HEK293 (cell line): Measurements from ENCODE around the gene ABHD16A.
A peak's percentile ranks its signal among the peaks of the same experiment; 100 is the strongest.

Experiments
- CTCF ChIA-PET: fragments of 350-600 bp; formaldehyde crosslinking; extraction: SDS; loops from one replicate; lab custom pipeline; 2021; ENCODE audit warnings: antibody characterized with exemption; lab: Yijun Ruan, JAX
- POLR2A ChIA-PET: fragments of 300-600 bp; formaldehyde crosslinking; extraction: SDS; loops from one replicate; lab custom pipeline; 2020; ENCODE audit warnings: antibody characterized with exemption, inconsistent platforms; lab: Yijun Ruan, JAX
- H3K27ac ChIP-seq: fragments of 200-500 bp; sonication (Bioruptor generic); 2 replicates; pipeline ENCODE4 v1.5.1; 2014; ENCODE audit warnings: low read depth, low read length, control low read depth, inconsistent platforms; ENCODE audit errors: extremely low read depth
- H3K36me3 ChIP-seq, 2 experiments: fragments of 200-500 bp in 1 of 2; sonication (Bioruptor generic) in 1 of 2; 1 replicate in 1 of 2; 2 replicates in 1 of 2; pipeline ENCODE4 v1.5.1; 2014 to 2017; ENCODE audit warnings: inconsistent platforms in 2 of 2, low read length in 2 of 2; ENCODE audit not compliant: control insufficient read depth in 2 of 2, insufficient read depth in 1 of 2
- H3K4me1 ChIP-seq: fragments of 200-500 bp; sonication (Bioruptor generic); 2 replicates; pipeline ENCODE4 v1.5.1; 2014; ENCODE audit warnings: mild to moderate bottlenecking, low read length, inconsistent platforms; ENCODE audit not compliant: control insufficient read depth, insufficient read depth
- H3K4me3 ChIP-seq: 2 replicates; pipeline ENCODE4 v1.5.1; 2011; ENCODE audit warnings: low read depth, mild to moderate bottlenecking, control low read depth, low read length, moderate library complexity
- H3K9me3 ChIP-seq: fragments of 200-500 bp; sonication (Bioruptor generic); 2 replicates; pipeline ENCODE4 v1.5.1; 2014; ENCODE audit warnings: low read depth, low read length, inconsistent platforms; ENCODE audit not compliant: control insufficient read depth, insufficient read depth
- GLIS1 ChIP-seq: fragments of 450-650 bp; formaldehyde crosslinking; IDR thresholded peaks from 2 replicates; pipeline ENCODE4 v1.5.1; 2016; ENCODE audit warnings: missing biosample characterization, missing genetic modification characterization
- IKZF3 ChIP-seq: fragments of 450-650 bp; IDR thresholded peaks from 2 replicates; pipeline ENCODE4 v1.5.0; 2018; ENCODE audit warnings: missing biosample characterization, mild to moderate bottlenecking, missing genetic modification characterization, moderate library complexity
- KLF1 ChIP-seq: fragments of 450-650 bp; formaldehyde crosslinking; IDR thresholded peaks from 2 replicates; pipeline ENCODE4 v1.5.1; 2016; ENCODE audit warnings: missing biosample characterization, missing genetic modification characterization
- KLF10 ChIP-seq: fragments of 450-650 bp; IDR thresholded peaks from 2 replicates; pipeline ENCODE4 v1.5.1; 2018; ENCODE audit warnings: missing biosample characterization, mild to moderate bottlenecking, missing genetic modification characterization
- KLF8 ChIP-seq: fragments of 450-650 bp; formaldehyde crosslinking; IDR thresholded peaks from 2 replicates; pipeline ENCODE4 v1.5.1; 2016; ENCODE audit warnings: missing biosample characterization, missing genetic modification characterization
- OSR2 ChIP-seq: fragments of 450-650 bp; formaldehyde crosslinking; IDR thresholded peaks from 2 replicates; pipeline ENCODE4 v1.5.1; 2016; ENCODE audit warnings: missing biosample characterization, missing genetic modification characterization
- PRDM10 ChIP-seq: fragments of 450-650 bp; formaldehyde crosslinking; IDR thresholded peaks from 2 replicates; pipeline ENCODE4 v1.5.1; 2016; ENCODE audit warnings: missing biosample characterization, missing genetic modification characterization
- SP2 ChIP-seq: fragments of 450-650 bp; formaldehyde crosslinking; IDR thresholded peaks from 2 replicates; pipeline ENCODE4 v1.5.1; 2016; ENCODE audit warnings: missing biosample characterization, missing genetic modification characterization
- ZBTB10 ChIP-seq: fragments of 450-650 bp; formaldehyde crosslinking; IDR thresholded peaks from 2 replicates; pipeline ENCODE4 v1.5.1; 2016; ENCODE audit warnings: missing biosample characterization, missing genetic modification characterization
- ZBTB17 ChIP-seq: fragments of 450-650 bp; formaldehyde crosslinking; IDR thresholded peaks from 2 replicates; pipeline ENCODE4 v1.5.1; 2016; ENCODE audit warnings: missing biosample characterization, missing genetic modification characterization
- ZBTB20 ChIP-seq: fragments of 450-650 bp; formaldehyde crosslinking; IDR thresholded peaks from 2 replicates; pipeline ENCODE4 v1.5.1; 2016; ENCODE audit warnings: missing biosample characterization, missing genetic modification characterization
- ZBTB26 ChIP-seq: fragments of 450-650 bp; formaldehyde crosslinking; optimal IDR thresholded peaks from 2 replicates; pipeline ENCODE3; 2016; ENCODE audit warnings: missing biosample characterization, mild to moderate bottlenecking, missing genetic modification characterization
- ZBTB44 ChIP-seq: fragments of 450-650 bp; IDR thresholded peaks from 2 replicates; pipeline ENCODE4 v1.5.1; 2018; ENCODE audit warnings: missing biosample characterization, mild to moderate bottlenecking, missing genetic modification characterization
- ZFP37 ChIP-seq: fragments of 450-650 bp; formaldehyde crosslinking; IDR thresholded peaks from 2 replicates; pipeline ENCODE4 v1.5.1; 2016; ENCODE audit warnings: missing biosample characterization, missing genetic modification characterization
- ZFP69B ChIP-seq: fragments of 450-650 bp; formaldehyde crosslinking; IDR thresholded peaks from 2 replicates; pipeline ENCODE4 v1.5.1; 2016; ENCODE audit warnings: missing biosample characterization, missing genetic modification characterization
- ZNF10 ChIP-seq: fragments of 450-650 bp; formaldehyde crosslinking; IDR thresholded peaks from 2 replicates; pipeline ENCODE4 v1.5.1; 2017; ENCODE audit warnings: missing biosample characterization, missing genetic modification characterization
- ZNF114 ChIP-seq: fragments of 450-650 bp; formaldehyde crosslinking; IDR thresholded peaks from 2 replicates; pipeline ENCODE4 v1.5.0; 2017; ENCODE audit warnings: missing biosample characterization, missing genetic modification characterization
- ZNF16 ChIP-seq: fragments of 450-650 bp; formaldehyde crosslinking; IDR thresholded peaks from 2 replicates; pipeline ENCODE4 v1.5.1; 2016; ENCODE audit warnings: low read depth, missing biosample characterization, missing genetic modification characterization
- ZNF335 ChIP-seq: fragments of 450-650 bp; formaldehyde crosslinking; conservative IDR thresholded peaks from 2 replicates; pipeline ENCODE4 v1.5.1; 2016; ENCODE audit warnings: missing biosample characterization, missing genetic modification characterization
- ZNF521 ChIP-seq: fragments of 450-650 bp; formaldehyde crosslinking; IDR thresholded peaks from 2 replicates; pipeline ENCODE4 v1.5.1; 2017; ENCODE audit warnings: missing biosample characterization, mild to moderate bottlenecking, missing genetic modification characterization
- ZNF768 ChIP-seq: fragments of 450-650 bp; formaldehyde crosslinking; IDR thresholded peaks from 2 replicates; pipeline ENCODE4 v1.5.1; 2018; ENCODE audit warnings: missing biosample characterization, mild to moderate bottlenecking, missing genetic modification characterization
- ZSCAN16 ChIP-seq: fragments of 450-650 bp; formaldehyde crosslinking; IDR thresholded peaks from 2 replicates; pipeline ENCODE4 v1.5.1; 2016; ENCODE audit warnings: missing biosample characterization, missing genetic modification characterization

Gene ABHD16A

GRCh38 chr6:31661262-31662123, 41.6 kb downstream of the ABHD16A start (continued):
- TF ChIP-seq ZBTB20 (tag by site-specific recombination) (no peak), IKZF3 (tag by site-specific recombination) (no peak), ZBTB10 (tag by site-specific recombination) (0 out of 2 replicates have a peak, but pooled peaks have one; percentile 44), SP2 (tag by site-specific recombination) (no peak), ZNF768 (no peak), ZBTB17 (tag by site-specific recombination) (no peak), ZNF16 (tag by site-specific recombination) (no peak), ZBTB44 (no peak), ZFP37 (tag by site-specific recombination) (no peak), GLIS1 (peak; percentile 60; the same call in 1 of the 2 replicates), ZNF114 (tag by site-specific recombination) (no peak)

- Histone ChIP-seq H3K27ac (peak within 1 kb of the TSS; percentile 73), H3K4me3 (peak within 1 kb of the TSS; percentile 67), H3K36me3 (peaks cover 0 to 51% of the 10 kb centered on the region in 2 experiments; a peak in 2 of 3 replicates), H3K9me3 (no peaks in the 10 kb centered on the region), H3K4me1 (peaks cover 6% of the 10 kb centered on the region; the same call in 1 of the 2 replicates)
- POLR2A ChIA-PET = interaction anchor here (0.6 to 7.4 kb wide), 39 partner anchors 8 to 1311 kb away, joined by 3 to 180 read pairs (median 5); partner anchors contain the start of genes ABHD16A, APOM, ATP6V1G2 and BAG6
- CTCF ChIA-PET = interaction anchor here (0.5 to 1.5 kb wide), 10 partner anchors 9 to 595 kb away, joined by 3 to 16 read pairs (median 4); partner anchors contain the start of gene BAG6
- TF ChIP-seq PRDM10 (peak; percentile 61), ZNF10 (tag by site-specific recombination) (0 out of 2 replicates have a peak, but pooled peaks have one; percentile 31), ZNF114 (tag by site-specific recombination) (no peak), ZBTB26 (tag by site-specific recombination) (peak; percentile 95), KLF8 (tag by site-specific recombination) (peak; percentile 60), ZBTB44 (0 out of 2 replicates have a peak, but pooled peaks have one; percentile 34), KLF1 (tag by site-specific recombination) (peak; percentile 25; the same call in 1 of the 2 replicates), ZSCAN16 (0 out of 2 replicates have a peak, but pooled peaks have one; percentile 9), ZNF521 (tag by site-specific recombination) (no peak), ZFP69B (tag by site-specific recombination) (peak; percentile 44; the same call in 1 of the 2 replicates), KLF10 (peak; percentile 69), OSR2 (peak; percentile 49), ZNF335 (tag by site-specific recombination) (peak; percentile 80)
These were observed 42.5 kb downstream of the ABHD16A start, which contains the start of gene C6orf47 for GRCh38 chr6:31660381-31661261. TSS of gene C6orf47 (minus strand) at chr6:31660778. CDS start at chr6:31659947, 831 bp downstream.
